HepG2 (cell line): ENCODE data around the gene CLDN7. TPM values are rescaled to one million over a fixed set of nuclear protein-coding genes. Genes with fewer than 3 reads are reported as not detected.

Experiments
- BORCS8-MEF2B ChIP-seq: sonication (generic); formaldehyde crosslinking; IDR thresholded peaks from 2 replicates; pipeline ENCODE4 v1.8.0; 2022; ENCODE audit warnings: mild to moderate bottlenecking, missing genetic modification reagents
- BRCA1 ChIP-seq: sonication (generic); formaldehyde crosslinking; IDR thresholded peaks from 2 replicates; pipeline ENCODE4 v1.4.0; 2020; ENCODE audit warnings: missing genetic modification reagents
- CEBPZ ChIP-seq: IDR thresholded peaks from 2 replicates; pipeline ENCODE4 v1.6.1; 2012; ENCODE audit warnings: low read length, improper control_type of control experiment
- ELF3 ChIP-seq: IDR thresholded peaks from 2 replicates; pipeline ENCODE4 v1.6.1; 2016; ENCODE audit warnings: missing genetic modification reagents, missing compliant biosample characterization
- FOXA3 ChIP-seq: IDR thresholded peaks from 2 replicates; pipeline ENCODE4 v1.6.1; 2016; ENCODE audit warnings: missing genetic modification reagents, missing compliant biosample characterization
- GABPB1 ChIP-seq: IDR thresholded peaks from 2 replicates; pipeline ENCODE4 v1.6.1; 2016; ENCODE audit warnings: mild to moderate bottlenecking, missing genetic modification reagents, moderate library complexity, missing compliant biosample characterization
- GTF3A ChIP-seq: sonication (generic); formaldehyde crosslinking; conservative IDR thresholded peaks from 2 replicates; pipeline ENCODE4 v1.4.0; 2020; ENCODE audit warnings: mild to moderate bottlenecking, missing genetic modification reagents
- HCFC1 ChIP-seq: fragments of 150-350 bp; IDR thresholded peaks from 2 replicates; pipeline ENCODE4 v1.6.1; 2014; ENCODE audit warnings: low read depth, low read length
- HMGA1 ChIP-seq: sonication (generic); formaldehyde crosslinking; conservative IDR thresholded peaks from 2 replicates; pipeline ENCODE4 v1.4.0; 2020; ENCODE audit warnings: missing genetic modification reagents
- IKZF1 ChIP-seq: fragments of 450-650 bp; IDR thresholded peaks from 2 replicates; pipeline ENCODE4 v1.7.1; 2016
- PITX1 ChIP-seq: sonication (generic); formaldehyde crosslinking; IDR thresholded peaks from 2 replicates; pipeline ENCODE4 v1.5.1; 2020; ENCODE audit warnings: mild to moderate bottlenecking, missing genetic modification reagents
- YY1 ChIP-seq: IDR thresholded peaks from 2 replicates; pipeline ENCODE4 v1.6.1; 2011; ENCODE audit warnings: low read length, low read depth, moderate library complexity, mild to moderate bottlenecking; ENCODE audit not compliant: insufficient read depth, insufficient replicate concordance
- ZBTB1 ChIP-seq: sonication (generic); formaldehyde crosslinking; IDR thresholded peaks from 2 replicates; pipeline ENCODE4 v1.4.0; 2020; ENCODE audit warnings: missing genetic modification reagents, borderline replicate concordance
- ZNF354B ChIP-seq: sonication (generic); formaldehyde crosslinking; IDR thresholded peaks from 2 replicates; pipeline ENCODE4 v1.8.0; 2022; ENCODE audit warnings: mild to moderate bottlenecking, missing genetic modification reagents
- ZNF746 ChIP-seq: sonication (generic); formaldehyde crosslinking; IDR thresholded peaks from 2 replicates; pipeline ENCODE4 v1.8.0; 2022; ENCODE audit warnings: mild to moderate bottlenecking, missing genetic modification reagents
- ZNF768 ChIP-seq: sonication (generic); formaldehyde crosslinking; IDR thresholded peaks from 2 replicates; pipeline ENCODE4 v1.4.0; 2020; ENCODE audit warnings: missing genetic modification reagents
- polyA plus RNA-seq, 8 experiments: library from polyadenylated mRNA; depleted of rRNA in 3 of 8; stranded (reverse) in 7 of 8; unstranded in 1 of 8; fragments of >200 nt; fragmentation: Illumina TruSeq in 4 of 8; extraction: Trizol in 4 of 8; gene quantifications; 2 replicates each; pipeline versions ENCODE4 v1.2.1 to v1.2.3, GENCODE V29; 2011 to 2016; ENCODE audit warnings: low read depth in 4 of 8, missing spikeins in 1 of 8, mixed read lengths in 1 of 8; ENCODE audit not compliant: insufficient read depth in 1 of 8
- total RNA-seq, 5 experiments: library from RNA; depleted of rRNA; stranded (reverse); fragments of >200 nt; fragmentation: Illumina TruSeq; extraction: Trizol; gene quantifications; 2 replicates each; pipeline ENCODE4 v1.2.3, GENCODE V29; 2016; ENCODE audit warnings: low read depth in 1 of 5
- TF ChIP-seq, protein P1 (sequence below): sonication (generic); formaldehyde crosslinking; IDR thresholded peaks from 2 replicates; pipeline ENCODE4 v1.4.0; 2020; ENCODE audit warnings: missing genetic modification reagents
- TF ChIP-seq, protein P2 (sequence below): sonication (generic); formaldehyde crosslinking; IDR thresholded peaks from 2 replicates; pipeline ENCODE4 v1.5.1; 2020; ENCODE audit warnings: mild to moderate bottlenecking, missing genetic modification reagents

Gene CLDN7
- total and polyA plus RNA-seq, 2 of the 13 experiments (the other 11 are each of a cell fraction or from before 2014, with no cell fraction given), result not detected

DNA sequence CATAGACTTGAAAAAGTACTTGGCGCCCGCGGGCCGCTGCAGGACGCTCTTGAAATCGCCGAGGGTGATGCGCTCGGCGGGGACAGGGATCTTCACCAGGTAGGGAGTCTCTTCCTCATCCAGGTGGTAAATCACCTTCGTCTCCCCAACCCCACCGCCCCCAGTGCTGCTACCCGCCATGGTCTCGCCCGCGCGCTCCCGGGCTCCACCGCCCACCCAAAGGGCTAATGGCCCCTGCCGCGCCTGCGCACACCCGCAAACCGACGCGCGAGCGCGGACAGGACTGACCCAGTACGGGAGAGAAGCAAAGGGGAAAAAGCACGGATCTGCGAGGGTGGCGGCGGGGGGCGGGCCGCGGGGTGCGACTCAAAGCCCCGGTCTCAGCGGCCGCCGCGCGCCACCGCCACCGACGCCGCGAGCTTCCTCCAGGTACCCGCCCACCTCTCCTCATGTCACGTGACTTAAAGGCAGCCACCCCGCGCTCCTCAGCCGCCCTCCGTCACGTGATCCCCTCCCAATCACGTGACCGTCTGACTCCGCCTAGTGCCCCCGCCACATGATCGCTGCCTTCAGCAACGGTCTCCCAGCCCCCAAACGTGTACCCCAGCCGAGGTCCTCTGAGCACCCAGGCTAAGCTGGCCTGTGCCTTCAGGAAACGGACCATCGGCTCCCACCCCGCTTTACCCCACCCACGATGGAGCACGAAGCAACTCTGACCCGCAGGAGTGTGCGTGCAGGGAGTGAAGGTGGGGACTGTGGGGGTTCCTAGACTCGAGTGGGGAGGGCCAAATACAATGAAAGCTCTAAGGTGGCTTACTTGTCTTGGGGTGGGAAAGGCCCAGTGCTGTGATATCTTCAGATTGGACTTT, 28.0 kb downstream of the CLDN7 start, which contains the start of gene DVL2 (continued):
- TF ChIP-seq, protein P1, sequence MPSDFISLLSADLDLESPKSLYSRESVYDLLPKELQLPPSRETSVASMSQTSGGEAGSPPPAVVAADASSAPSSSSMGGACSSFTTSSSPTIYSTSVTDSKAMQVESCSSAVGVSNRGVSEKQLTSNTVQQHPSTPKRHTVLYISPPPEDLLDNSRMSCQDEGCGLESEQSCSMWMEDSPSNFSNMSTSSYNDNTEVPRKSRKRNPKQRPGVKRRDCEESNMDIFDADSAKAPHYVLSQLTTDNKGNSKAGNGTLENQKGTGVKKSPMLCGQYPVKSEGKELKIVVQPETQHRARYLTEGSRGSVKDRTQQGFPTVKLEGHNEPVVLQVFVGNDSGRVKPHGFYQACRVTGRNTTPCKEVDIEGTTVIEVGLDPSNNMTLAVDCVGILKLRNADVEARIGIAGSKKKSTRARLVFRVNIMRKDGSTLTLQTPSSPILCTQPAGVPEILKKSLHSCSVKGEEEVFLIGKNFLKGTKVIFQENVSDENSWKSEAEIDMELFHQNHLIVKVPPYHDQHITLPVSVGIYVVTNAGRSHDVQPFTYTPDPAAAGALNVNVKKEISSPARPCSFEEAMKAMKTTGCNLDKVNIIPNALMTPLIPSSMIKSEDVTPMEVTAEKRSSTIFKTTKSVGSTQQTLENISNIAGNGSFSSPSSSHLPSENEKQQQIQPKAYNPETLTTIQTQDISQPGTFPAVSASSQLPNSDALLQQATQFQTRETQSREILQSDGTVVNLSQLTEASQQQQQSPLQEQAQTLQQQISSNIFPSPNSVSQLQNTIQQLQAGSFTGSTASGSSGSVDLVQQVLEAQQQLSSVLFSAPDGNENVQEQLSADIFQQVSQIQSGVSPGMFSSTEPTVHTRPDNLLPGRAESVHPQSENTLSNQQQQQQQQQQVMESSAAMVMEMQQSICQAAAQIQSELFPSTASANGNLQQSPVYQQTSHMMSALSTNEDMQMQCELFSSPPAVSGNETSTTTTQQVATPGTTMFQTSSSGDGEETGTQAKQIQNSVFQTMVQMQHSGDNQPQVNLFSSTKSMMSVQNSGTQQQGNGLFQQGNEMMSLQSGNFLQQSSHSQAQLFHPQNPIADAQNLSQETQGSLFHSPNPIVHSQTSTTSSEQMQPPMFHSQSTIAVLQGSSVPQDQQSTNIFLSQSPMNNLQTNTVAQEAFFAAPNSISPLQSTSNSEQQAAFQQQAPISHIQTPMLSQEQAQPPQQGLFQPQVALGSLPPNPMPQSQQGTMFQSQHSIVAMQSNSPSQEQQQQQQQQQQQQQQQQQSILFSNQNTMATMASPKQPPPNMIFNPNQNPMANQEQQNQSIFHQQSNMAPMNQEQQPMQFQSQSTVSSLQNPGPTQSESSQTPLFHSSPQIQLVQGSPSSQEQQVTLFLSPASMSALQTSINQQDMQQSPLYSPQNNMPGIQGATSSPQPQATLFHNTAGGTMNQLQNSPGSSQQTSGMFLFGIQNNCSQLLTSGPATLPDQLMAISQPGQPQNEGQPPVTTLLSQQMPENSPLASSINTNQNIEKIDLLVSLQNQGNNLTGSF, result peak; percentile 72; the same call in 1 of the 2 replicates
- TF ChIP-seq BORCS8-MEF2B (CRISPR knock-in tag), result peak; percentile 79
- TF ChIP-seq BRCA1 (CRISPR knock-in tag), result peak; percentile 76; the same call in 1 of the 2 replicates
- TF ChIP-seq FOXA3, result peak; percentile 55; the same call in 1 of the 2 replicates
- TF ChIP-seq ZNF354B (CRISPR knock-in tag), result no peak
- TF ChIP-seq YY1, result peak; percentile 71
- TF ChIP-seq GABPB1 (CRISPR knock-in tag), result peak; percentile 83
- peak; percentile 61; the same call in 1 of the 2 replicates for TF ChIP-seq ZNF746 (CRISPR knock-in tag)
- TF ChIP-seq ZNF768 (CRISPR knock-in tag), result peak; percentile 57; the same call in 1 of the 2 replicates
- TF ChIP-seq CEBPZ, result no peak
- TF ChIP-seq, protein P2, sequence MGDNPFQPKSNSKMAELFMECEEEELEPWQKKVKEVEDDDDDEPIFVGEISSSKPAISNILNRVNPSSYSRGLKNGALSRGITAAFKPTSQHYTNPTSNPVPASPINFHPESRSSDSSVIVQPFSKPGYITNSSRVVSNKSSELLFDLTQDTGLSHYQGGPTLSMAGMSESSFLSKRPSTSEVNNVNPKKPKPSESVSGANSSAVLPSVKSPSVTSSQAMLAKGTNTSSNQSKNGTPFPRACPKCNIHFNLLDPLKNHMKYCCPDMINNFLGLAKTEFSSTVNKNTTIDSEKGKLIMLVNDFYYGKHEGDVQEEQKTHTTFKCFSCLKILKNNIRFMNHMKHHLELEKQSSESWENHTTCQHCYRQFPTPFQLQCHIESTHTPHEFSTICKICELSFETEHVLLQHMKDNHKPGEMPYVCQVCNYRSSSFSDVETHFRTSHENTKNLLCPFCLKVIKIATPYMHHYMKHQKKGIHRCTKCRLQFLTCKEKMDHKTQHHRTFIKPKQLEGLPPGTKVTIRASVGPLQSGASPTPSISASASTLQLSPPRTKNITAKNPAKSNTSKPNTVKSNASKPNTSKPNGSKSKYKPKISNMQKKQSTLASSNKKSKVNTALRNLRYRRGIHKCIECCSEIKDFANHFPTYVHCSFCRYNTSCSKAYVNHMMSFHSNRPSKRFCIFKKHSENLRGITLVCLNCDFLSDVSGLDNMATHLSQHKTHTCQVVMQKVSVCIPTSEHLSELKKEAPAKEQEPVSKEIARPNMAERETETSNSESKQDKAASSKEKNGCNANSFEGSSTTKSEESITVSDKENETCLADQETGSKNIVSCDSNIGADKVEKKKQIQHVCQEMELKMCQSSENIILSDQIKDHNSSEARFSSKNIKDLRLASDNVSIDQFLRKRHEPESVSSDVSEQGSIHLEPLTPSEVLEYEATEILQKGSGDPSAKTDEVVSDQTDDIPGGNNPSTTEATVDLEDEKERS (CRISPR knock-in tag), result no peak; the same call in 1 of the 2 replicates
- no peak for TF ChIP-seq HMGA1 (CRISPR knock-in tag)
- 0 out of 2 replicates have a peak, but pooled peaks have one; percentile 45 for TF ChIP-seq PITX1 (CRISPR knock-in tag)
- no peak for TF ChIP-seq ZBTB1 (CRISPR knock-in tag)
- no peak for TF ChIP-seq IKZF1
- peak; percentile 66; the same call in 1 of the 2 replicates for TF ChIP-seq ELF3
- peak; percentile 48; the same call in 1 of the 2 replicates for TF ChIP-seq HCFC1
- TF ChIP-seq GTF3A (CRISPR knock-in tag), result 0 out of 2 replicates have a peak, but pooled peaks have one; percentile 22
